ENCODE measurements around the gene CNTNAP2.

The CNTNAP2 gene

DNA sequence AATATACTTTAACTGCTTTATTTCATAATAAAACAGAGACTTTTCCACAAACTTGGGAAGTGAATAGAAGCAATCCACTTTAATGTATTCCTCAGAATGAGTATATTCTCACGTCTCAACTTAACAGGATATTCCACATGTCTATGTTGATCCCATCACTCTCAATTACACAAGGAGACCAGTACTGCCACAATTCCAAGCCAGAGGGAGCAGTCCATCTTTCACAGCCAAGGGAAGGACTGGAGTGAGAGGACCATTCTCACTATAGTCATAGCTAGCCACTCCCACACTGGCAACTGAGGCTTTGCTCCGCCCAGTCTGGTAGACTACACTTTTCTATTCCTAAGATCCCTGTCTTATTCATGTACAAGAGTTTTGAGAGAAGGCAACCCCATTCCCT, 553.9 kb downstream of the CNTNAP2 start:
- DNase-seq (ENCODE audit: low read depth in 2 of 2), result no peak

DNA sequence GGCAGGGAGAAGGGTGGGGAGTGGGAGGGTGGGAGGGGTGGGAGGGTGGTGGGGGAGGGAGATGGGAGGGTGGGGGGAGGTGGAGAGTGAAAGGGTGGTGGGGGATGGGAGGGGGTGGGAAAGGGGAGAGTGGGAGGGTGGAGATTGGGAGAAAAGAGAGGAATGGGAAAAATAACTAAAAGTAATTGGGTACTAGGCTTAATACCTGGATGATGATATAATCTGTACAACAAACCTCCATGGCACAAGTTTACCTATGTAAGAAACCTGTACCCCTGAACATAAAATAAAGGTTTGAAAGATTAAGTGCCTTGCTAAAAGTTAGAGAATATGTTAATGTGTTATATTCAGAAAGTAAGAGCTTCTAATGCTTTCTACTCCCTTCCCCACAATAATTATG, 564.9 kb downstream of the CNTNAP2 start:
- no peak for DNase-seq (ENCODE audit: low read depth in 2 of 2)

DNA sequence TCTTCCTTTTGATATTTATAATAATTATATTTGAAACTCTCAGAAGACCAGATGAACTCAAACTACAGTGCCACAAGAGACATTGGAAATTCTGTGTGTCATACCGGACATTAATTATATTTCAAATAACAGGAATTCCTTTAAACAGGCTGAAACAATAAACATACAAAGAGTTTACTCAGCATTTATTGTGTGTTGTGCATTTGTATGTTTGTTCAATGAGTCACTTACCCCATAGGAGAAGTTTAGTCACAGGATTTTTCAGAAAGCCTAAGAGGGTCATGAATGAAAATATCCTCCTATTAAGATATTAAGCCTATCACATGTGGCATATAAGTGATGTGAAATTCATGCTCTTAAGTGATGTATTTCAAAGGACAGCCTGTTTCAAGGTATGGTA, 566.8 kb downstream of the CNTNAP2 start:
- no peak for DNase-seq (ENCODE audit: low read depth in 2 of 2)

DNA sequence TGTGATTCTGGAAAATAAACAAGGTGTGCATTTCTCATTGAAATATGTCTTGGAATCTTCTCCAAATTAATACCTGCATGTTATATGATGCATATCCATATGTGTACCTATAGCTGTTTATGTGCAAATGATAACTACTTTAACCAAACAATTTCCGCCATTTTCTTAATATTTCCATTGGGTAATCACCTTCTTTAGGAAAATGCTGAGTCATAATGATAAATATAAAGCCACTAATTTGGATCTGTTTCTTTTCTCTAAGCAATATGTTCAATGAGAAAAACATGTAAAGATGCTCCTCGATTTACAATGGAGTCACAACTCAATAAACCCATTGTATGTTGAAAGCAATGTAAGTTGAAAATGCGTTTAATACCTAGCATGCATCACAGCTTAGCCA, 574.4 kb downstream of the CNTNAP2 start:
- DNase-seq (ENCODE audit: low read depth in 2 of 2), result no peak

DNA sequence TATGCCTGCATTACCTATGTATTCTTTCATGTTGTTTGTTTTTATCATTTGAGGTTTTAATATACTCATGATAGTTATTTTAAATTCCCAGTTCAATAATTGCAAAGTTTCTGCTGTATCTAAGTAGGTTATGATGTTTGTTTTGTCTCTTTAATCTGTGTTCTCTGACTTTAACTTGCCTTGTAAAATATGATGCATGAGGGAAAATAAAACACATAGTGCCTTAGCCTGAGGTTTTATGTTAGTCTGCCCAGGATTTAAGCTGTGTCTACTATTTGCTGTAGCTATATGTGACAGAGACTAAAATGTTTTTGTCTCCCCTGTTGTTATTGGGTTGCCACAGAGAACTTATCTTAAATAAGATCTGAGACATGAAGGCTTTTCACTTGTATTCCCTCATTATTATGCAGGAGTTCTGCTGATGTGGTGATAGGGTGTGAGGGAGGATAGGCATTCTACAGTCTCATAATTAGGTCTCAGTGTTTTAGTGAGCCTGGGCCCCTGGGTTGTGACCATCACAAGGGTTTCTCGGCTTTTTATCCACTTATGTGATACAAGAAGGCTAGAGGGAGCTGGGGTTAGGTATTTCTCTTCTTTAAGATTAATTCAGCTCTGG, 582.5 kb downstream of the CNTNAP2 start:
- no peak for DNase-seq (ENCODE audit: low read depth in 2 of 2)

DNA sequence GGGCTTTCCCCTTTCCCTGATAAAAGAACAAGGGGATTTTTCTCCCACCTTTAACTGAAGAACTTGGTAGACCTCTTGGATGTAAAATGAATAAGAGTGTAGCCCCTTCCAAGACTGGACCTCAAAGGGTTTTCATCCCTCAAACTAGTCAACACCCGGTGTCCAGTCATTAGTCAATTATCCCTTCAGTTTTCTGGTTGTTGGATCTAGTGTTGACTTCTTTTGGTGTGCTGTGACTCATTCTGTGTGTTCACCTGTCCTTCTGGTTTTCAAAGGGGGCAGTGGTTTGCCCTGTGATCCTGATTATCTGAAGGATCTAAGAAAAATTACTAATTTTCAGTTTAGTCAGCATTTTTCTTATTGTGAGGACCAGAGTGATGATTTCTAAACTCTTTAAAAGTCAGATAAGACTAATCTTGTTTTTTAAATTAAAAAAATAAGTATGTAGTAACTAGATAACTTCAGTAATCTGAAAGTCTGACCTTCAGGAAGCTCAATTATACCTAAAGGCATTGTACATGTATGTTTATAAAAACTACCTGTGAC, 583.5 kb downstream of the CNTNAP2 start:
- DNase-seq (ENCODE audit: low read depth in 2 of 2), result no peak

DNA sequence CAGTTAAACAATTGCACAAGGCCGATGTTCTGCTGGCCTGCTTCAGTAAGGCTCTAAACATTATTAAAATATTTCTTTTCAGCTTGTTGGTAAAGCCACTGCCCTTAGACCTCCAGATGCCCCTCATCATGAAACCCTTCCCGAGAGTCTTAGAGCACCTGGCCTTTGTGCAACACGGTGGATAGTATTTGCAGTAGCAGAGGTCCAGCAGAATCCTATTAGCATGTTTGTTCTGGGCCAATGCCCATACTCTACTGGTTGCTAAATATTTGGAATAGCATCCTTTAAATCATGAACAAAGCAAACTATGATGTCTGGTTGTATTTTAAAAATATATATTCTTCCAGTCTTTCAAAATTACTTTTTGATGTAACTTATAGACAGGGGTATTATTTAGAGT, 584.6 kb downstream of the CNTNAP2 start:
- no peak for DNase-seq (ENCODE audit: low read depth in 2 of 2)

DNA sequence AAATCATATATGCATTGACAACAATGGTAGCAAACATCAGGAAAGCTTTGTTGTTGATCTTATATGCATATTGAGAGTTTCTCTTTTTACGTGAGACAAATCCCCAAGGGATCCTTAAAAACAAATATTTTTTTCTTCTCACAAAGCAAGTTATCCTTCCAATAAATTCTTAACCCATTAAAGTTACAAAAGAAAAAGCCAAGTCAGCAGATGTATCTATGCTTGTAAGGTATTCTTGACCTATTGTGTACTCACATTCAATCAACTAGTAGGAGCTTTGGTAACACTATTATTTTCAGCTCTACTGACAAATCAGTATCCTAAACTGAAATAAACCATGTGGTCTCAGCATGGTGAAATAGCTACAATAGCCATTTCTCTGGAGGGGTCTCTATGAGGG, 586.3 kb downstream of the CNTNAP2 start:
- DNase-seq (ENCODE audit: low read depth in 2 of 2), result no peak

DNA sequence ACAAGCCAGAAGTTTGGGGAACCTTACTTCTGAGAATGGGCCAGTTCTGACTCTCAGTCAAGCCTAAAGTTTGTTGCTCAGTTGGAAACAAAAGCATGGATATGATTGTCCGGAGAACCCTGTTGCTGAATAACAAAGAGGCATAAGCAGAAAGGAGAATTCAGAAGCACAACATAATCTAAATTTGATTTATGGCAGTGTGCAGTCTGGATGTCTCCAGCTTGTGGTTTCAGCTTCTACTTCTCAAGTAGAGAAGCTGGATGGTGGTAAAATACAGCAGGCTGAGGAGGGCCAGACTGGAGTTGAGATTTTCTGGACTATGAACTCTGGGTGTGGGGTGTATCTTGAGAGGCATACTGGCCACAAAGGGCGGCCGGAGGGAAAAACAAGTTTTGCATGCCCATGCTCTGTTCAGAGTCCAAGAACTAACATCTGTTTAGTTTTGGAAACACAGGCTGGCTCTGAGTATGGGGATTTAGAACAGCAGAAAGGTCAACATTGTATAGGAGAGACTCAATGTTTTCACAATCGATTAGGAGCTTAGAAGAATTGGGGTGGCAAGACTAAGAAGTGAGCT, 592.9 kb downstream of the CNTNAP2 start:
- no peak for DNase-seq (ENCODE audit: low read depth in 2 of 2)

DNA sequence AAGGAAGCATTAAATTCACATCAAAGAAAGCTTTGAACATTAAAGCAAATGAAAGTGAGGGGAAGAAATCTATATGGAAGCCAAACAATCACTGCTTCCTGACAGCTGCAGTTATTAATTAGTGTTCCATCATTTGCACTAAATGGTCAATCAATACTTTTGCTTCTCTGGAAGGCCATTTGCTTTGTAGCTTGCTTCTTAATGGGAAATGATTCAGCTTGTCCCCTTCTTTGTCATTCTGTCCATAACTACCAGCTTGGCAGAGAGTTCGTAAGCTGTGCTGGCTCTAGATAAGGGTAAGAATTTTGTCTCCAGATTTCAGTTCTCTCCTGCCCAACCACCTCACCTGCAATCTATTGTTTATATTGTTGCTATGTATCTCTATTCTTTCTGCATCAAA, 596.6 kb downstream of the CNTNAP2 start:
- DNase-seq (ENCODE audit: low read depth in 2 of 2), result no peak

DNA sequence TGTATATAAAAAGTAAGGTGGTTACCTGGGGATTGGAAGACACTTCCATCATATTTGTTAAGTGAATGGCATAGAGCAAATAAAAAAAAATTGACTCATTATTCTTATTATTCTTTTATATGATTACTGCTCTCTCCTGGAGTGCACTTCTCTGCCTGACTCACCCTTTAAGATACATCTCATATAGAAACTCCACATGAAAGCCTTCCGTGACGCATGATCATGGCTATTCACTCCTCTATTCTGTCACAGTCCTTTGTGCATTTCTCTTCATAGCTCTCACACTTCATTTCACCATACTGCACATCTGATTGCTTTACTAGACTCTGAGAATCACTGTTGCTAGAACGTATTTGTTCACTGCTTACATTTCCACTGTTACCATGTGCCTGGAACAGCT, 597.3 kb downstream of the CNTNAP2 start:
- no peak for DNase-seq (ENCODE audit: low read depth in 2 of 2)

DNA sequence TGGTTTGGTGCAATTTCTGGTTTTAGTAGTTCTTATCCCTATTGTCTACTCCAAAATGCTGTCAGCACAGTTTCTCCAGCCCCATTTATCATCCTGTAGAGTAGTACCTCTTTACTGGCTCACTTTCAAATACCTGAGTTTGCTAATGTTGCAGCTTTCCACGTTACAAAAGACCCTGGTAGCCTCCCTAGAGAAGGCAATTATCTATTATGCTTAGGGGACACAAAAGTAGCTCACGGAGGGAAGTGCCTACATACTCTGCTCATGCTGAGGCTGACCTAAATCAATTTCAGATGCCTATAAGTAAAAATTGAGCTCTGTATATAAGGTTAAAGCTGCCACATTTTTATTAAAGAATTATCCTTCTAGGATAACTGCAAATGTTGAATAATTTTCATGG, 603.6 kb downstream of the CNTNAP2 start:
- no peak for DNase-seq (ENCODE audit: low read depth in 2 of 2)

DNA sequence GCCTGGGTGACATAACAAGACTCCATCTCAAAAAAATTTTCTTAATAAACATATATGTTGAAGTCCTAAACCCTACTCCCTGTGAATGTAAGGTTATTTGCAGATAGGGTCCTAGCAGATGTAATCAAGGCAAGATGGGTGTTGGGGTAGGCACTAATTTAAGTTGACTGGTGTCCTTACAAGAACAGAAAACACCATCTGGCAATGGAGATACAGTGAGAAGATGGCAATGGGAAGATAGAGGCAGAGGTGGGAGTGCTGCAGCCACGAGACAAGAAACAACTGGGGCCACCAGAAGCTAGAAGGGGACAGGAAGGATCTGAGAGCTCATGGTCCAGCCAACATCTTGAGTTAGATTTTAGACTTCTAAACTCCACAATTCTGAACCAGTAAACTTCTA, 606.4 kb downstream of the CNTNAP2 start:
- no peak for DNase-seq (ENCODE audit: low read depth in 2 of 2)

DNA sequence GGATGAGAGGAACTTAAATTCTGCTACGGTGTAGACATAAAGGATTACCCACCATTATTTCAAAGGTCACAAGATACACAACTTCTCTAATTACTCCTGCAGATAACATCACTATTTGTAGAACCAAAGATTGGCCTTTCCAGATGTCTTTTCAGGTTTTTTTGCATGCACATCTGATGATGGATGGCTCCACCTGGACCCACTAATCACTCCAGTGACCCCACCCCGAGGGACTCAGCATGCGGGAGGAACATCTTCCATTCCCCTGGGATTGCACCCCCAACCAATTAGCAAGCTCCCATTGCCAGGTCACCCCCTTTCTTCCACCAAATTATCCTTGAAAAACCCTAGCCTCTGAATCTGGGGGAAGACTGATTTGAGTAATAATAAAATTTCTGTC, 608.9 kb downstream of the CNTNAP2 start:
- DNase-seq (ENCODE audit: low read depth in 2 of 2), result no peak

DNA sequence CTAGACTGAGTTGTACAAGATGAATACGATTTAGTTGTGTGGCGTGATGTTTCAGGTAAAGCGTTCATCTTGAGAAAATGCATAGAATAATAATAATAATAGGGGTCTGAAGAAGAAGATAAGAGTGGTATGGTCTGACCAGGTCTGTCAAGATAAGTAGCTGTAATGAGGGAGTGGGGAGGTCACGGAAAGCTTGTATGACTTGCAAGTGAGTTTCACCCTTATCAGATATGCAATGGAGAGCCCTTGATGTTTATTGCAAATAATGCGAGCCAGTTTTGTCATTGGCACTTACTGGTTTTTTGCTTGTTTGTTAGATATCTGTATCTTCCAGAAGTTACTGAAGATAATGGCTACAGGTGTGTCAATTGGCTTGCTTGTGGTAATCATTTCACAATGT, 611.5 kb downstream of the CNTNAP2 start:
- no peak for DNase-seq (ENCODE audit: low read depth in 2 of 2)

DNA sequence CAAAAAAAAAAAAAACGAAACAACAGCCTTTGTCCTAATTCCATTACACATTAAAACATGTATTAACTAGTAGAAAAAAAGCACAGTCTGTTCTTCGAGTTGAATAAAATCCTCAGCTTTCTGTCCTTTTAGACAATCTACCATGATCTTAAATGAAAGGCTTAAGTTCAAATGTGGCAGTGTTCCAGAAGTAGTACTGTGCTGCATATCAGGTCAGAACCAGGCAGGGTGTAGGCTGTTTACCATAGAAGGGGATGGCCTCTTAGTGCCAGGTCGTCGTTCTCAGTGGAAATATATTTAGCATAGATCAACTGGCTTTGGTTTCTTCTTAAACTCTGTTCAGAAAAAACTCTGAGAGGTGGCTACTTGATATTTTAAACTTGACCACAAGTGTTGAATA, 612.0 kb downstream of the CNTNAP2 start:
- DNase-seq (ENCODE audit: low read depth in 2 of 2), result no peak

DNA sequence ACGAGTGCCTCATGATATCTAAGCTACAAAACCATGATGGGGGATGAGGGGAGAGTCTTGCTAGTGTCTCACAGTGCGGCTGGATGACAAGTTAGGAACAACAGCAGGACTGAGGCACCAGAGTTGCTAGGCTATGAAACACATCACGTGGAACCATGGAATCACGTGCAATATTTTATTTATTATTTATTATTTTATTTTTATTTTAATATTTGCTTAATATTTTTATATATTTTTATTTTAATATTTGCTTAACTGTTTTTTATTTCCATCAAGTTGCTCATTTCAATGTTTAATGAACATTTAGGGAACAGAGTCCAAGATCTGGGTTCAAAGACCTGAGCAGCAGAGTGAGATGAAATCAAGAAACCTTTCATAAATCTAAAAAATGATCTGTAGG, 614.6 kb downstream of the CNTNAP2 start:
- DNase-seq (ENCODE audit: low read depth in 2 of 2), result no peak

DNA sequence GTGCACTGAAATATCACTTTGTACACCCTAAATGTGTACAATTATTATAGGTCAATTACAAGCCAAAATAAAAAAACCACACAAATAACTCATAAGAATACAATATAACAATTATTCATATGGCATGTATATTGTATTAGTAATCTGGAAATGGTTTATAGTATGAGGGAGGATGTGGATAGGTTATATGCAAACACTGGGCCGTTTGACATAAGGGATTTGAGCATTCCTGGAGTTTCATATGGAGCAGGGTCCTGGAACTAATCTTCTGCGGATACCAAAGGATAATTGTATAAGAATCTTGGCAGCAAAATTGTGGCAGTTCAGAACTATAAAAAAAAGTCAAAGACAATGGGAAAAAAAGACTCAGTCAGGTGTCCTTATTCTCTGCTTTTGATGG, 619.4 kb downstream of the CNTNAP2 start:
- DNase-seq (ENCODE audit: low read depth in 2 of 2), result no peak

DNA sequence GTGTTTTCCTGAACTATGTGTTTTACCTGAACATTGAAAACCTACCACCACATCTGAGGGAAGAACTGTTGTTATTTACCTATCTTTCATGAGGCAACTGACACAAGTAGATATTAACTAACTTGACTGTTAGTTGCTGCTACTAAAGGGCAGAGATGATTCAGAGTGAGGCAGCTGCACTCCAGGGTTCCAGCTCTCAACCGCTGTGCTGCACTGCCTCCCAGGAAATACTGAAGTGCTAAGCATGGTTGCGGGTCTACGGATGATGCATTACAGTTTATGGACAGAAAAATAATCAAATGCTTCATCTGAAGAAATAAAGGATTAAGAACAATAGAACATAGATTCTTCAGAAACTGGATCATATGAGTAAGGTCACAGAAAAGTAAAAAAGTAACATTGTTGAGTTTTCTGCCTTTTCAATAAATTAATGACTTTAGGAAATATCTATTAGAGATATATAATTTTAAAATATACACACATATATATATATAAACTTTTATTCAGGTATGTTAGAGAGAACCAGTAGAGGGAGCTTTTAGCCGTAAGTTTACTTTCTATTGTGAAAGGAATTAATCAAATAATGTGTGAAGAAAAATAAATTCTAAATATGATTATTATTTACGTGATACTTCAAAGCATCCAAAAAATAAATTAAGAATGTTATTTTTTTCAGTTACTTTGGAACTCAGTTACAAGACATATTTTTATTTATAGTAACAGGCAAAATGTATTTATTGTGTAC, 620.0 kb downstream of the CNTNAP2 start:
- no peak for DNase-seq (ENCODE audit: low read depth in 2 of 2)

DNA sequence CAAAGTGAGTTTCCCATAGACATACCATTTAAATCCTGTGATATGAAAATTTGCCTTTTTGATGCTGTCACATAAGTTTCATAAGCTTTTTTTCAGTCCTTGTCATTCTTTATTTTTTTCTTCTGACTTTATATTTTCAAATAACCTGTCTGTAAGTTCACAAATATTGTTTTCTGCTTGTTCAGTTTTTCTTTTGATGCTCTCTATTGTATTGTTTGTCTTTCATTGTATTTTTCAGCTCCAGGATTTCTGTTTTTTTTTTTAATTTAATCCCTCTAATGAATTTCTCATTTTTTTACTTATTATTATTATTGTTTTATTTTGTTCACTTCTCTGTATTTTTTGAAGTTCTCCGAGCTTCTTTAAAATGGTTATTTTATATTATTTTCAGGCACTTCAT, 623.4 kb downstream of the CNTNAP2 start:
- no peak for DNase-seq (ENCODE audit: low read depth in 2 of 2)

DNA sequence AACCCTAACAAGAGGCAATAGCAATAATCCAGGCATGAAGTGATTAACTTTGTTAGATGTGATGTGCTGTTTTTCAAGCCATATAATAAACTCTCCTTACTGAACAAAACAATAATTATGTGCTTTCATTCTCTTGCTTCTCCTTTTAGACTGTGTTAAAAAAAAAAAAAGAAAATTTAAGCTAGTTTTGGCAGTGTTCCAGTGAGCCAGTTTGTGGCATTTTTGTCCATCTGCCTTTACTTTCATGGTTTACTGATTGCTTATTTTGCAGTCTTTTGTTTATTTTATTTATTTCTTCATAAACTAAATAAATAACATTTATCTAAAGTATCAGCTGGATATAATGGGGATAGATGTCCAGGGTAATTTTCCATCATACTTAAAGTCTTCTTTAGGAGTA, 625.3 kb downstream of the CNTNAP2 start:
- DNase-seq (ENCODE audit: low read depth in 2 of 2), result no peak

DNA sequence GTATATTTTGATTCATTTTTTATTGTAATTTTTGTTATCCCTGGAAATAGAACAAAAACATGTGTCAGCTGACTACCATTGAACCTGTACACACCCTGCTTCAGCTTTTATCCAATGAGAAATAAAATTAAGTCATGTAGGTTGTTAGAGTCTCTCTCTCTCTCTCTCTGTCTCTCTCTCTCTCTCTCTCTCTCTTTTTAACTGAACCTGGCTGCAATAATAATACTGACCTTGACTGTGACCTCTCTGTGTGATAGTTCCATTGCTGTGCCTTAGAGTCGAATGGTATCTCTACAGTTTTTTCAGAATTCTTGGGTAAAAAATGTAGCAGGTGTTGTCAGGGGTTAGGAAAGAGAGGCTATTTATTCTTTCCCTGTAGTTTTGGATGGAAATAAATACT, 637.8 kb downstream of the CNTNAP2 start:
- no peak for DNase-seq (ENCODE audit: low read depth in 2 of 2)

DNA sequence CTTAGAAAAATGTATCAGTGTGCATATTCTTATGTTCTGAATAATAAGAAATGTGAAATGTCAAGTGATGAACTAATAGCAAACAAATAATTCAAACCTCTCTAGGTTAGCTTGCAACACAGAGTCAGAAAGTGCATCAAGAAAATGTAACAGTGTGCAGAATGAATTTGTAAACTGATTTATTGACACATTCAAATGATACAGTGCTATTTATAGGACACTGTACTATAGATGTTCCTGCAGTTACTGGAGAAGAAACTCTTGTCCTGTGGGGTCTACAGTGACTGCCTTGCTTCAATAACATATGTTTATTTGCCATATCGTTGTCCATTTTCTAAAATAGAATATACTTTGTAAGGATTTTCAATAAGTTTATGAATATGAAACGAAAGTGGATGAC, 639.0 kb downstream of the CNTNAP2 start:
- no peak for DNase-seq (ENCODE audit: low read depth in 2 of 2)

Measured in stimulated activated CD4-positive, alpha-beta T cell treated with anti-CD3 and anti-CD28 coated beads, Interleukin-1b, Interleukin-23, amount 100 ng/mL, for 1 hour (primary cell).